GM18861 (cell line): Measurements from ENCODE around the gene KLRG1.

Experiments used
- ATAC-seq: cut with Tn5 transposase; IDR thresholded peaks from one replicate; pipeline ENCODE4 v1.9.1; 2021; ENCODE audit not compliant: unreplicated experiment

Gene KLRG1

DNA sequence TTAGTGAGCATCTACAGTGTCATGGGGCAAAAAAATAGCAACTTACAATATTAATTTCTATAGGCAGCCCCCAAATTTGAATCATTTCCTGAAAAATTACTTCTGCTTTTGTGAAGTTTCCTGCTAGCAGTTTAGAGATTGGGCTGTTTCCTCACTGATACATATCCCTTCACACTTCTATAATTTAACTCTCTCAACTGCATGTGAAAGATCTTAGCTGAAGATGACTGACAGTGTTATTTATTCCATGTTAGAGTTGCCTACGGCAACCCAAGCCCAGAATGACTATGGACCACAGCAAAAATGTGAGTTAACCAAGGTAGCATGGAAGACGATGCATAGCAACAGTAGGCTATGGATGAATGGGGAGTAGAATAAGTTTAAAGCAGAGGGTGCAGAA is at the start of gene KLRG1:
Gene KLRG1 (plus strand): TSS at position 134 of the 400 bp plus-strand sequence. CDS start 90 bp downstream, at position 224.
- no peak for ATAC-seq

DNA sequence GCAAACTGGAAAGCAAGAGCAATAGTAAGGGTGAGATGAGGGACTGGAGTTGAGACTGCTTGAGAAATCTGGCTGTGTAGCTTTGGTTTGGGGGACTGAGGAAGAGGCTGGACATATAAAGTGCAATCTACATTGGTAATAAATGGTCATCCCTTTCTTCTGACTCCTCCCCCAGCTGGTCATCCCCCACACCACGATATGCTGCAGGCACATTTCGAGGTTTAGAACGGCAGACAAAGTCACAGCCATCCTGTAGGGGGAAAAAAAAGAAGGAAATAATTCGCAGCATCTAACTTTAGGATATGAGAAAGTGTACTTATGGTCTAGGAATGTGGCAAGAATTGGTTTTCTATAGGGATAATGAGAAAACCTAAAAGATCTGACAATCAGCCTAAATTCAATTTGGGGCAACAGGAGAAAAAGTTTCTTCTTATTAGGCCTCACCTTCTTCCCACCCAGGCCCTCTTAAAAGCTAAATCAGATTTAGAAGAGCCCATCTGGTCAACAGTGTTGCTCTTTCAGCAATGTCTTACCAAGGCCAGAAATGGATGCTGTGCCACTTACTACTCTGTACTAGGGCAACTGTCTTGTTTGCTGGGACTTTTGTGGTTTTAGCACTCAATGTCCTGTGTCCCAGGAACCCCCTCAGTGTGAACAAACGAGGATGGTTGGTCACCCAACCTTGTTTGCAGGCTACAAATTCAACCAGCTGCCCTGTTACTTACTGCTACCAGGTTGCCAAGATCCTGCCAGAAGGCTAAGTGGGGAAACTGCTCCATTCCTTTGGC is 47.5 kb upstream of the KLRG1 start:
- ATAC-seq = no peak

DNA sequence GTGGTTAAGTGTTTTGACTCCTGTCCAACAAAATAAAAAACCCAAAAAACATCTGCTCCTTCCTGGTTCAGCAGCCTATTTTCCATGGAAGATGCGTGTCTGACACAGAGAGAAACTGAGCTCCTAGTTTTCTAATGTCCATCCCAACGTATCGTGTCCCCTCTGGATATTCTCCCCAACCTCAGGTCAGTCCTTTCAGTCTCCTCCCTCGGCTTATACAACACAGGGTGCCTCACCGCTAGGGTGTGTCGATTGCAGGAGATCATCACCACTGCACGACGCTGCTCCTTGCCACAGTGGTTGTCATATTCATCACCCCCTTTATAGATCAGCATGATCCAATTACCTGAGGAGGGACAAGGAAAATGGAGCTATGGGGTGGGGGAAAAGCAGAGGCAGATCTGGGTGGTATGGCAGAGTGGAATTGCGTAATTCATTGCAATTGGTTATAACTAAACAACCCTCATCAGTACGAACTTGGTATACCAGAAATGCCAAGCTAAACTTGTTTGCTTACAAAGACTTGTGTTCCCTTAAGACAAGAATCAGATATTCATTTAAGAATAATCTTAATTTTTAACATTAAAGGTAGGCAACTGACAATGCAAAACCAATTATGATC is 45.7 kb upstream of the KLRG1 start:
- ATAC-seq = no peak

DNA sequence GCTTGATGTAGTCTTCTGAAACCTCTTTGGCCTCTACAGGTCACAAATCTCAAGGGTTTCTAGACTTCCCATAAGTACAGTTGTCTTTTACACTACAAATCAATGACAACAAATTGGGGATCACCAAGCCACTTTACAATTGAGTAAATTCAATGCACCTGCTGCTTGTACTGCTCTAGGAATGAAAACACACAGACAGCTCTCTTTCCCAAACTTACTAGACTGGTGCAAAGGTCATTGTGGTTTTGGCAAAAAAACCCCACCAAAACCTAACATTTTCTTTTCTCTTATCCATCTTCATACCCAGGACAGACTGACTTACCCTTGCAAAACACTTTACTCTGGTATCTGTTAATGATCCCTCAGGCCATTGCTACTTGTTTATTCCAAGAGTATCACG is 42.6 kb upstream of the KLRG1 start:
- ATAC-seq = no peak

DNA sequence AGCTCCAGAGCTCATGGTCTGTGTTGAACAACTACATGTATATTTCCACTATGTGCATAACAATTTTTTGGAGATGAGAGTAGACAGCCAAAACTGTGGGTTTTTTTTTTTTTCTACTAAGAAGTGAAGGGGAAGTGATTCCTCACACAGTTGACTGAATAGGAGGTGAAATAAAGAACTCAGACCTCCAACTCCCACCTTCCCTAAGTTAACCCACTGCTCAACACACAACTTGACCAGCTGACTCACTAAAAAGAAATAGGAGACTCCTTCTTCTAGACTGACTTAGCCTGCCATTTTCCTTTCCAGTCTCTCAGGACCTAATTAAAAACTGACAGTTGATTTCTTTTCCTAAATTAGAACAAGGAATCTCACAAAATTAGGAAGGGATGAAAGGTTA is 41.6 kb upstream of the KLRG1 start:
- ATAC-seq = no peak

GRCh38 chr12:8948701-8949341 is 40.5 kb upstream of the KLRG1 start:
- no peak for ATAC-seq

GRCh38 chr12:8949342-8950220 is 39.8 kb upstream of the KLRG1 start, which contains the start of gene M6PR:
Gene M6PR (minus strand): TSS chr12:8949645. CDS start chr12:8946404, 3,241 bp downstream.
- peak; percentile 65 for ATAC-seq

DNA sequence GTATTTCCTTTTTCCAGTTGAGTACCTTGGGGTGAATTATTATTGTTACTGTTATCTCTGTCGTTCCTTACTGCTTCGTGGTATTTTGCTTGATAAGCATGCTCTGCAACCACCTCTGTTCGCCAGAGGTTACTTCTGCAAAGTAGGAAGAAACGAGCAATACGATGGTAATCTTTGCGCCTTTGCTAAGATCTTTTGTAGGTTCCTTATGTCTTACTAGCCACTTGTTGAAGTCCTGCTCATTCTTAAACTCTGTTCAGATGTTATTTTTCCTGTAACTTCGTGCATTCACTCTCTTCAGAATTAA is 39.2 kb upstream of the KLRG1 start:
- ATAC-seq = no peak

DNA sequence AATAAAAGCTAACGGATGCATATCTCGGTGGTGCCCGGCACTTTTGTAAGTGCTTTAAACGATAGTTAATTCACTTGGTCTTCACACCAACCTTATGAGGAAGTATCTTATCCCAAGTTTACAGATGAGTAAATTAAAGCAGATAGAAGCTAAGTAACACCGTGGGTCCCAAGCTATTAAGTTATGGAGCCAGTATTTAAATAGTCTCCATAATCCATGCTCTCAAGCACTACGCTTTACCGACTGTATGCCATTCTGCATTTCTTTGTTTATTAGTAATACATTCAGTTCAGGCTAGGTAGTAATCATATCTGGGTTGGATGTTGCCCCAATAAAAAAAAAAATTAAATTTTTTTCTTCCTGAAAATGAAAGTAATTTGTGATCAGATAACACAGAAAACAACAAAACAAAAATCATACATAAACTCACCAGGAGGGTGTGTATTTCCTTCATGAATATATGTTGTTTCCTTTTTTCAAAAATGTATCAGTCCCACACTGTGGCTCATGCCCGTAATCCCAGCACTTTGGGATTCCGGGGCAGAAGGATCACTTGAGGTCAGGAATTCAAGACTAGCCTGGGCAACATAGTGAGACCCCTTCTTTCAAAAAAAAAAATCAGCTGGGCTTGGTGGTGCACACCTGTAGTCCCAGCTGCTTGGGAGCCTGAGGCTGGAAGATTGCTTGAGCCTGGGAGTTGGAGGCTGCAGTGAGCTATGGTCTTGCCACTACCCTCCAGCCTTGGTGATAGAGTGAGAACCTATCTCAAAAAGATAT is 38.5 kb upstream of the KLRG1 start:
- ATAC-seq = no peak

DNA sequence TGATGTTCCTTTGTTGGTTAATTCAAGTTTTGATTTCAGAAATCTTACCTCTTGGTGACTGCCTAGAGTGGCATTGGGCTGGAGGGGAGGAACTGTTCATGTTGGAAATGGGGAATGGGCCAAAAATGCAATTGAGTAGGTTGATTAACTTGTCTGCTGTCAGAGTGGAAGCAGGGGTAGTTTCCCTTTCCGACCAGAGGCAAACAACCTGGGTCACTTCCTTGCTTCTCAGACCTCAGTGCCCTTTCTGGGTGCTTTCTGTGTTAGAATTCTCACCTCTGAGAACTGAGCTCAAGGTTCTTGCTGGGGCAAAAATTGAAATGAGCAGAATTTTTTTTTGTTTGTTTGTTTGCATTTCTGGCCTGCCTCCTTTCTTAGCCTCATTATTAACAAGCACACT is 37.6 kb upstream of the KLRG1 start:
- no peak for ATAC-seq

- ATAC-seq = no peak
Observed at GRCh38 chr12:8953773-8954402, 35.5 kb upstream of the KLRG1 start.

GRCh38 chr12:8956073-8956472 is 33.3 kb upstream of the KLRG1 start:
- no peak for ATAC-seq

DNA sequence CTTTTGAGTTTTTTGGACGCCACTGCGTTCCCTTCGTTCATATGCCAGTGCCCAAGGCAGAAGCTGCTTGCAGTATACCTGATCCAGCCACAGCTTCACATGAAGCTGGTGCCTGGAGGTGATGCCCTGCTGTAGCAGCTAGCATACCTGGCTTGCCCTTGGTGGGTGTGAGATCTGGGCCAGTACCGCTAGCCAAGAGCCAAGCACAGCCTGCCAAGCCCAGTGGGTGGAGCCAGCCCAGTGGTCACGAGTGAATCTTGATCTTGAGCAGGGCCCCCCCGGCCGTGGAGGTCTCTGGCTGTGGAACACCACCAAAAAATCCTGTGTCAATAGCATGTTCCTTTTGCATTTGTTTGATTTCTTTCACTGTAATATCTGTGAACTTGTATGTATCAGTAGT is 32.6 kb upstream of the KLRG1 start:
- no peak for ATAC-seq

DNA sequence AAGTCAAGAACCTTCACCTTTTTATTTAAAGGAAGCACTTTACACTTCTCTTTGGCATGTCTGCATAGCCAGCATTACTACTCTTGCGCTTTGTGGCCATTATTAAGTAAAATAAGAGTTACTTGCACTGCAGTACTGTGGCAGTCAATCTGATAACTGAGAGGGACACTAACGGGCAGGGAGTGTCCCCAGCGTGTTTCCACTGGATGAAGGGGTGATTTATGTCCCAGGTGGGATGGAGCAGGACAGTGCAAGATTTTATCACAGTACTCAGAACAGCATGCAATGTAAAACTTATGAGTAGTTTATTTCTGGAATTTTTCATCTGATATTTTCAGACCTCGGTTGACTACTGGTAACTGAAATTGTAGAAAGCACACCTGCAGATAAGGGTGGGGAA is 31.8 kb upstream of the KLRG1 start:
- no peak for ATAC-seq

DNA sequence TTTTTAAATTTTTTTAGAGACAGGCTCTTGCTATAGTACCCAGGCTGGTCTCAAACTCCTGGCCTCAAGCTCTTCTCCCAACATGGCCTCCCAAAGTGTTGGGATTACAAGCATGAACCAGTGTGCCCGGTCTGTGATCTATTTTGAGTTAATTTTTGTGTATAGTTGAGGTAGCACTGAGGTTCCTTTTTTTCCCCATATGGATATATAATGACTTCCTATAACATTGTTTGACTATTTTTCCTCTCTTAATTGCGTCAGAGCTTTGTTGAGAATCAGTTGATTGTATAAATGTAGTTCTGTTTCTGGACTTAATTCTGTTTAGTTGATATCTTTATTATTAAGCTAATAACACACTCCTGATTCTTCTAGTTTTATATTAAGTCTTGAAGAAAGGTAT is 31.3 kb upstream of the KLRG1 start:
- no peak for ATAC-seq

DNA sequence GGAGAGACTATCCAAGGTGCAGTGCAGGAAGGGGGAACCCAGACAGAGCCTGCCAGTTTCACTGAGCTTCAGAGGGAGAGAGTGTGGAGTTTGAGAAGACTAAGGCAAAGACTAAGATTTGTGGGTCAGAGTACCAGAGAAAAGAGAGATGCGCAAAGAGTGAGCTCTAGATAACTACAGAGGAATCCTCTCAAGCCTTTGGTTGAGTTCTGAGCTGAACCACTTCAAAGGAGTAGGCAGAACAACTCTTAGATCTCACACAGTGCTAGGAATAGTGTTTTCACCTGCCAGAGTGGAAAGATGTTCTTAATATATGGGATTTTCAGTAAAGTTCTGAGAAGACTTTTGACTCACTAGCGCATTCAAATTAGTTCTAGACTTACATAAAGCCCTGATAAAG is 29.2 kb upstream of the KLRG1 start:
- ATAC-seq = no peak

DNA sequence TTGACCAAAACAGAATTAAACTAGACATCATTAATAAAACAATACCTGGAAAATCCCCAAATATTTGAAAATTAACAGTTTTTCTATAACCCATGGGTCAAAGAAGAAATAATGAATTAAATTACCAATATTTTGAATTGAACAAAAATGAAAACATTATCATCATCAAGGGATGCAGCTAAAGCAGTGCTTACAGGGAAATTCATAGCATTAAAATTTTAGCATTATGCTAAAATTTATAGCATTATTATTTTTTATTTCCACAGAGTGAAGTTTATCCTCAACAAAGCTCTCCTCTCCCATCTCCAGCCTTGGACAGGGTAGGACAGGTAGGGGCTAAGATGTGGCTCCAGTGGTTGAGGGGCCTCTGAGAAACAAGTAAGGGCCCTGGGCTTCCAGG is 20.6 kb upstream of the KLRG1 start:
- ATAC-seq = no peak

- ATAC-seq = no peak
Observed at GRCh38 chr12:8969861-8970411, 19.4 kb upstream of the KLRG1 start.

- no peak for ATAC-seq
Observed at GRCh38 chr12:8970432-8970831, 18.9 kb upstream of the KLRG1 start.

DNA sequence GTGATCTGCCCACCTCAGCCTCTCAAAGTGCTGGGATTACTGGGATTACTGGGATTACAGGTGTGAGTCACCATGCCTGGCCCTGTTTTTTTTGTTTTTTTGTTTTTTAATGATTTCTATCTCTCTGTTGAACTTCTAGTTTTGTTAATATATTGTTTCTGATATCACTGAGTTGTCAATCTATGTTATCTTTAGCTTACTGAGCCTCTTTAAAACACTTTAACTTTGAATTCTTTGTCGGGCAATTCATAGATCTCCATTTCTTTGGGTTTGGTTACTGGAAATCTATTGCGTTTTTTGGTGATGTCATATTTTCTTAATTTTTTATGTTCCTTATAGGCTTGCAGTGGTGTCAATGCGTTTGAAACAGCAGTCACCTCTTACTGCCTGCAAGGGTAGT is 9.2 kb upstream of the KLRG1 start:
- ATAC-seq = no peak
